PC-3 (cell line): ENCODE data around the gene TMUB1. TPM values are rescaled to one million over a fixed set of nuclear protein-coding genes. Genes with fewer than 3 reads are reported as not detected.

Source experiments
- ATAC-seq: fragments of 200-7000 bp; cut with Tn5 transposase; 2 replicates; pipeline ENCODE4 v1.9.1; 2020; ENCODE audit warnings: mild to moderate bottlenecking, moderate library complexity
- BruUV-seq: library from RNA; stranded (reverse); fragments of 400-500 nt; replicated peaks from 2 replicates; lab custom pipeline; 2021; lab: Mats Ljungman, UMichigan
- CTCF ChIA-PET: fragments of 300-600 bp; sonication (Branson Sonifier 250); formaldehyde crosslinking; loops from one replicate; lab custom pipeline; 2022; ENCODE audit warnings: antibody characterized with exemption; lab: Charles Lee
- POLR2A ChIA-PET: fragments of 300-600 bp; sonication (Branson Sonifier 250); formaldehyde crosslinking; loops from one replicate; lab custom pipeline; 2022; ENCODE audit warnings: antibody characterized with exemption; ENCODE audit not compliant: unreplicated experiment; lab: Charles Lee
- DNase-seq: peaks from one replicate; pipeline ENCODE4 v3.0.0-alpha.2; 2015
- H2AFZ ChIP-seq: fragments of 300-600 bp; sonication (generic); 2 replicates; pipeline ENCODE4 v1.6.0; 2016; ENCODE audit warnings: antibody characterized with exemption, low read length
- H3F3A ChIP-seq: fragments of 300-600 bp; sonication (generic); one replicate; pipeline ENCODE4 v1.6.0; 2017; ENCODE audit warnings: antibody characterized with exemption, low read length, control low read depth, mild to moderate bottlenecking; ENCODE audit not compliant: unreplicated experiment
- H3K27ac ChIP-seq: fragments of 300-600 bp; sonication (generic); 2 replicates; pipeline ENCODE4 v1.5.1; 2016; ENCODE audit warnings: mild to moderate bottlenecking, low read length
- H3K27me3 ChIP-seq: fragments of 300-600 bp; sonication (generic); 2 replicates; pipeline ENCODE4 v1.6.1; 2016; ENCODE audit warnings: low read length, mixed read lengths
- H3K36me3 ChIP-seq: fragments of 300-600 bp; sonication (generic); 2 replicates; pipeline ENCODE4 v1.6.1; 2016; ENCODE audit warnings: low read depth, mixed run types, low read length, mixed read lengths
- H3K4me1 ChIP-seq: fragments of 300-600 bp; sonication (generic); 2 replicates; pipeline ENCODE4 v1.5.1; 2016; ENCODE audit warnings: low read length; ENCODE audit not compliant: insufficient read depth
- H3K4me2 ChIP-seq: fragments of 300-600 bp; sonication (generic); 2 replicates; pipeline ENCODE4 v1.6.0; 2016; ENCODE audit warnings: low read length
- H3K4me3 ChIP-seq: fragments of 300-600 bp; sonication (generic); 2 replicates; pipeline ENCODE4 v1.5.1; 2016; ENCODE audit warnings: mild to moderate bottlenecking, low read length, mixed read lengths
- H3K79me2 ChIP-seq: fragments of 300-600 bp; sonication (generic); 2 replicates; pipeline ENCODE4 v1.6.1; 2017; ENCODE audit warnings: low read length, mixed read lengths
- H3K9ac ChIP-seq: fragments of 300-600 bp; sonication (generic); 2 replicates; pipeline ENCODE4 v1.6.0; 2016; ENCODE audit warnings: mild to moderate bottlenecking, low read length
- H3K9me2 ChIP-seq: fragments of 300-600 bp; sonication (generic); replicated peaks from 2 replicates; pipeline ENCODE4 v1.6.1; 2016; ENCODE audit warnings: mixed run types, low read length, mixed read lengths
- H3K9me3 ChIP-seq: fragments of 300-600 bp; sonication (generic); 2 replicates; pipeline ENCODE4 v1.6.1; 2016; ENCODE audit warnings: low read length, mixed read lengths
- H4K20me1 ChIP-seq: fragments of 300-600 bp; sonication (generic); 2 replicates; pipeline ENCODE4 v1.6.1; 2016; ENCODE audit warnings: low read length, mixed read lengths
- EZH2 ChIP-seq: fragments of 300-600 bp; sonication (generic); IDR thresholded peaks from one replicate; pipeline ENCODE4 v1.6.1; 2017; ENCODE audit warnings: antibody characterized with exemption, mild to moderate bottlenecking, low read length; ENCODE audit not compliant: unreplicated experiment
- EZH2phosphoT487 ChIP-seq: fragments of 300-600 bp; sonication (generic); IDR thresholded peaks from 2 replicates; pipeline ENCODE4 v1.6.1; 2018; ENCODE audit warnings: mild to moderate bottlenecking, antibody characterized with exemption, low read length, borderline replicate concordance
- intact Hi-C: fragments of 100-400 bp; cut with micrococcal nuclease; formaldehyde crosslinking; loops from 2 replicates; pipeline ENCODE4 v1.9.0; 2023
- total RNA-seq: library from RNA; depleted of rRNA; stranded (reverse); fragments of >200 nt; gene quantifications from 2 replicates; pipeline ENCODE4 v1.2.3, GENCODE V29; 2014
- TF ChIP-seq, protein P1 (sequence below): fragments of 300-600 bp; sonication (generic); conservative IDR thresholded peaks from 2 replicates; pipeline ENCODE4 v1.5.1; 2017; ENCODE audit warnings: antibody characterized with exemption, low read depth, mild to moderate bottlenecking, low read length

The TMUB1 gene
- total RNA-seq, 1 experiment from 2014 or later = 52.1 TPM

DNA sequence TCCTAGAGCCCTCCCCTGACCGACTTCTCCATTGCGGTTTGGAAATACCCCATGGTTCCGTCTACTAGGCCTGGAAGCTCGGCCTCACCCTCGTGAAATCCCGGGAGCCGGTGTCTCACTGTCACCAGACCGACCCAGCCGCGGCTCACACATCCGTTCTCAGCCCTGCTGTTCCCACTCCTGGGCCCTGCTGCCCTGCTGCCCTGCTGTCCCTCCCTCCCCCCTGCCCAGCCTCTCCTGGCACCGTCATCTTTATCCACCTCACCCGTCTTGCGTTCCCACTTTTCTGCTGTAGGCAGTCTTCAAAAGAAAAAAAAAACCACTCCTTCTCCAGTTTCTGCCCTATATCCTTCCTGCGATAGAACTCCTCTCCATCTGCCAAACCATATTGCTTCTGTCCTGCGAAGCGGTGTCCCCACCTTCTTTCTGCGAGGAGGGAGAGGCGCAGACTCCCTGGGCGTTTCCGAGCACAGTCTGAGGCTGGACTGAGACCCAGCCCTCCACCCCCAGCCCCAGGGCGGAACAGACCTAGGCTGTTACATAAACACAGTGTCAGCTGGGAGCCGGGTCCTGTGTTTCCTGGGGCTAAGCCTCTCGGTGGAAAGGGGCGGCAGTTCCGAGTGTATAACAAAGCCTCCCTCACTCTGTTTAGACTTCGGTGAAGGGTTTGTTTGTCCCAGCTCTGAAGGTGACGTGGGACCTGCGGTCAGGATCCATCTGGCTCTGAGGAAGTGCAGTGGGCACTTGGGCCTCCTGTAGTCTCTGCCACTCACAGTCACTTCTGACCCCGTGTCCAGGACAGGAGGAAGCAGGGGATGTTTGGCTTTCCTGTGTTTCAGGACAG is 5.8 kb upstream of the TMUB1 start:
- Histone ChIP-seq H3F3A (no peaks in the 10 kb centered on the region), H3K4me3 (peak overlapping the region; percentile 99), H3K36me3 (no peaks in the 10 kb centered on the region; the same call in 1 of the 2 replicates), H3K9me2 (no peaks in the 10 kb centered on the region), H3K9me3 (no peaks in the 10 kb centered on the region), H3K27ac (peak overlapping the region; percentile 42), H3K27me3 (no peaks in the 10 kb centered on the region), H2AFZ (peak overlapping the region; percentile 44), H3K79me2 (peaks cover 74% of the 10 kb centered on the region), H3K4me2 (peak overlapping the region; percentile 100), H3K9ac (peak overlapping the region; percentile 87), H3K4me1 (peaks cover 33% of the 10 kb centered on the region), H4K20me1 (peaks cover 29% of the 10 kb centered on the region)
- intact Hi-C loops = loop anchor here (1.0 kb wide), 1 partner anchor 24 kb away; no protein-coding TSS in a partner anchor
- ATAC-seq (peak; percentile 9), DNase-seq (peak; percentile 39)
- TF ChIP-seq EZH2 (no peak), EZH2phosphoT487 (no peak)
- TF ChIP-seq, protein P1, sequence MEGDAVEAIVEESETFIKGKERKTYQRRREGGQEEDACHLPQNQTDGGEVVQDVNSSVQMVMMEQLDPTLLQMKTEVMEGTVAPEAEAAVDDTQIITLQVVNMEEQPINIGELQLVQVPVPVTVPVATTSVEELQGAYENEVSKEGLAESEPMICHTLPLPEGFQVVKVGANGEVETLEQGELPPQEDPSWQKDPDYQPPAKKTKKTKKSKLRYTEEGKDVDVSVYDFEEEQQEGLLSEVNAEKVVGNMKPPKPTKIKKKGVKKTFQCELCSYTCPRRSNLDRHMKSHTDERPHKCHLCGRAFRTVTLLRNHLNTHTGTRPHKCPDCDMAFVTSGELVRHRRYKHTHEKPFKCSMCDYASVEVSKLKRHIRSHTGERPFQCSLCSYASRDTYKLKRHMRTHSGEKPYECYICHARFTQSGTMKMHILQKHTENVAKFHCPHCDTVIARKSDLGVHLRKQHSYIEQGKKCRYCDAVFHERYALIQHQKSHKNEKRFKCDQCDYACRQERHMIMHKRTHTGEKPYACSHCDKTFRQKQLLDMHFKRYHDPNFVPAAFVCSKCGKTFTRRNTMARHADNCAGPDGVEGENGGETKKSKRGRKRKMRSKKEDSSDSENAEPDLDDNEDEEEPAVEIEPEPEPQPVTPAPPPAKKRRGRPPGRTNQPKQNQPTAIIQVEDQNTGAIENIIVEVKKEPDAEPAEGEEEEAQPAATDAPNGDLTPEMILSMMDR = no peak
- POLR2A ChIA-PET = no interaction called here
- no TSS peak for BruUV-seq
- CTCF ChIA-PET = no interaction called here

DNA sequence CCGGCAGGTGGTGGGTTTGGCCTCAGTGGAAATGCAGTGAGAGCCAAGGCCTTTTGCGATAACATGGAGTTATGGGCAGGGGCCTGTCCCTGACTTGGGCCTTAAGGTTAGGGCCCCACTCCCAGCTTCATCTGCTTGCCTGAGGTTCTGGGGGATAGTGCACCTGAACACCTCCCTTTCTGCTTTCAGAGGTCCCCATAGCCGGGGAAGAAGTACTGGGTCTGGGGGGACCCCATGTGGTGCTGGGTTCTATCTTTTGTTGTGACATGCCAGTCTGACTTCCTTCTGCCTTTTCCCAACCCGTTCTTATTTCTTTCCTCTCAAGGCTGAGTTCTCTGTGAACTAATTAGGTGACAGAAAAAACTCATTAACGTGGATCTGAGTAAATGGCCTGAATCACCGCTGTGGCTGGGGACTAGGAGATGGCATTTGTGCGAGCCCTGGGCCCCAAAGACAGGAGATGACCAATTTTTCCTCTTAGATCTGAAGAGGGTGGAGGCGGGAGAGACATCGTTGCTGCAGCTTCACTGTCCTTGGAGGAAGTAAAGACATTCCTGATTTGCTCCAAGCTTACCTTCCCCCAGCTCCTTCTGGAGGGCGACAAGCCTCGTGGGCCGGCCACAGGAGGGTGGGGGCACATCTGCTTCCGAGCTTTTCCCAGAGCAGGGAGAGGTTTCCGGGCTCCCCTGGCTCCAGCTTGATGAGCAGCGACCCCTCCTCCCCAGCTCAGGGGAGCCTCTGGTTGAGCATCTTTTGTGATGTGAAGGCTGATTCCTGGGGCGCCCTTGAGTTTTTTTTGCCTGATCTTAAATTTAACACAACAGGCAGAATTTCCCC is 4.9 kb upstream of the TMUB1 start:
- H3K9me3 ChIP-seq = no peaks in the 10 kb centered on the region
- intact Hi-C loops = no loop called here
- peak overlapping the region; percentile 100 for H3K4me2 ChIP-seq
- H3K79me2 ChIP-seq = peaks cover 65% of the 10 kb centered on the region
- H3K4me1 ChIP-seq = peaks cover 37% of the 10 kb centered on the region
- peak overlapping the region; percentile 82 for H2AFZ ChIP-seq
- peak overlapping the region; percentile 42 for H3K27ac ChIP-seq
- ChIA-PET POLR2A (no interaction called here), CTCF (interaction anchor here (0.6 kb wide), 1 partner anchor 11 kb away, joined by 3 read pairs; no protein-coding TSS in a partner anchor)
- H3K9me2 ChIP-seq = no peaks in the 10 kb centered on the region
- H3F3A ChIP-seq = no peaks in the 10 kb centered on the region
- H3K4me3 ChIP-seq = peak overlapping the region; percentile 99
- H4K20me1 ChIP-seq = peaks cover 24% of the 10 kb centered on the region
- no peak for TF ChIP-seq EZH2
- TF ChIP-seq EZH2phosphoT487 = no peak
- TF ChIP-seq, protein P1 = no peak
- H3K36me3 ChIP-seq = no peaks in the 10 kb centered on the region; the same call in 1 of the 2 replicates
- DNase-seq (peak; percentile 20), ATAC-seq (no peak)
- no peaks in the 10 kb centered on the region for H3K27me3 ChIP-seq
- BruUV-seq = TSS peak; percentile 37
- peak overlapping the region; percentile 87 for H3K9ac ChIP-seq
